Measurements from ENCODE around the gene ARHGEF7. TPM values are rescaled to one million over a fixed set of nuclear protein-coding genes. Genes with fewer than 3 reads are reported as not detected.

The ARHGEF7 gene
- total and polyA plus RNA-seq, 2 experiments from 2014 or later: 30.1 to 46.8 TPM

DNA sequence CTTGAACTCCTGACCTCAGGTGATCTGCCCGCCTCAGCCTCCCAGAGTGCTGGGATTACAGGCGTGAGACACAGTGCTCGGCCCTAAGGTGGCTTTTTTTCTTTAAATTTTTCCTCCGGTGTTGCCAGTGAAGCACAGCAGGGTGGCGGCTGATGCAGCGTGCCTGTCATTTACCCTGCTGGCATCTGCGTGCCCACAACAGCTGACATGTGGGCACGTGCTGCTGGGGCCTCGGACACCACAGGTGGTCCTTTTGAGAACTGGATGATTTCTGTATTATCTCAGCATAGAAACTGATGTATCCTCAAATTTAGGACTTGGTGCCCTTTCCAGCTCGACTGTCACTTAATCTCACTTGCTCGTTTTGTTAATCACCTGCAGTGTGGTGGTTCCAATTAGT is 174.1 kb downstream of the ARHGEF7 start:
- no peaks in the 10 kb centered on the region for H3K4me1 ChIP-seq (ENCODE audit: insufficient read depth)
- H3K4me3 ChIP-seq: no peak overlapping the region
- no peaks in the 10 kb centered on the region for H3K9me3 ChIP-seq (ENCODE audit: low read depth)
- H3K9me2 ChIP-seq (replicated peaks; ENCODE audit: insufficient read depth): no peaks in the 10 kb centered on the region
- no peak overlapping the region for H3K27ac ChIP-seq
- H4K20me1 ChIP-seq (ENCODE audit: insufficient read depth, poor library complexity, severe bottlenecking): no peaks in the 10 kb centered on the region
- H3K4me2 ChIP-seq: no peak overlapping the region
- TF ChIP-seq EZH2 (IDR thresholded peaks at IDR 0.05; ENCODE audit: borderline replicate concordance): no peak
- TF ChIP-seq EZH2phosphoT487 (IDR thresholded peaks at IDR 0.05; ENCODE audit: low read depth, severe bottlenecking, unreplicated experiment): no peak
- TF ChIP-seq, protein P1, sequence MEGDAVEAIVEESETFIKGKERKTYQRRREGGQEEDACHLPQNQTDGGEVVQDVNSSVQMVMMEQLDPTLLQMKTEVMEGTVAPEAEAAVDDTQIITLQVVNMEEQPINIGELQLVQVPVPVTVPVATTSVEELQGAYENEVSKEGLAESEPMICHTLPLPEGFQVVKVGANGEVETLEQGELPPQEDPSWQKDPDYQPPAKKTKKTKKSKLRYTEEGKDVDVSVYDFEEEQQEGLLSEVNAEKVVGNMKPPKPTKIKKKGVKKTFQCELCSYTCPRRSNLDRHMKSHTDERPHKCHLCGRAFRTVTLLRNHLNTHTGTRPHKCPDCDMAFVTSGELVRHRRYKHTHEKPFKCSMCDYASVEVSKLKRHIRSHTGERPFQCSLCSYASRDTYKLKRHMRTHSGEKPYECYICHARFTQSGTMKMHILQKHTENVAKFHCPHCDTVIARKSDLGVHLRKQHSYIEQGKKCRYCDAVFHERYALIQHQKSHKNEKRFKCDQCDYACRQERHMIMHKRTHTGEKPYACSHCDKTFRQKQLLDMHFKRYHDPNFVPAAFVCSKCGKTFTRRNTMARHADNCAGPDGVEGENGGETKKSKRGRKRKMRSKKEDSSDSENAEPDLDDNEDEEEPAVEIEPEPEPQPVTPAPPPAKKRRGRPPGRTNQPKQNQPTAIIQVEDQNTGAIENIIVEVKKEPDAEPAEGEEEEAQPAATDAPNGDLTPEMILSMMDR (IDR thresholded peaks at IDR 0.05; ENCODE audit: poor library complexity): no peak
- DNase-seq (ENCODE audit: low spot score): no peak
- H3K27me3 ChIP-seq: no peaks in the 10 kb centered on the region
- no peaks in the 10 kb centered on the region for H3K79me2 ChIP-seq
- no peaks in the 10 kb centered on the region for H3K36me3 ChIP-seq (replicated peaks; ENCODE audit: insufficient read depth, low read depth)
- 96% methylated on average over 11 of the region's 11 CpGs for WGBS (ENCODE audit: low lambda C conversion rate, missing lambda C conversion rate)
- no peak overlapping the region for H2AFZ ChIP-seq

- no peak for DNase-seq (ENCODE audit: low spot score)
- H3K9me2 ChIP-seq (replicated peaks; ENCODE audit: insufficient read depth): no peaks in the 10 kb centered on the region
- H3K9me3 ChIP-seq (ENCODE audit: low read depth): no peaks in the 10 kb centered on the region
- H3K36me3 ChIP-seq (replicated peaks; ENCODE audit: insufficient read depth, low read depth): no peaks in the 10 kb centered on the region
- no peak overlapping the region for H3K4me3 ChIP-seq
- 97% methylated on average over 14 of the region's 14 CpGs for WGBS (ENCODE audit: low lambda C conversion rate, missing lambda C conversion rate)
- H3K27me3 ChIP-seq: no peaks in the 10 kb centered on the region
- H3K79me2 ChIP-seq: no peaks in the 10 kb centered on the region
- H2AFZ ChIP-seq: no peak overlapping the region
- no peak overlapping the region for H3K27ac ChIP-seq
- no peaks in the 10 kb centered on the region for H3K4me1 ChIP-seq (ENCODE audit: insufficient read depth)
- TF ChIP-seq, protein P1 (IDR thresholded peaks at IDR 0.05; ENCODE audit: poor library complexity): no peak
- no peak for TF ChIP-seq EZH2phosphoT487 (IDR thresholded peaks at IDR 0.05; ENCODE audit: low read depth, severe bottlenecking, unreplicated experiment)
- TF ChIP-seq EZH2 (IDR thresholded peaks at IDR 0.05; ENCODE audit: borderline replicate concordance): no peak
- no peaks in the 10 kb centered on the region for H4K20me1 ChIP-seq (ENCODE audit: insufficient read depth, poor library complexity, severe bottlenecking)
- no peak overlapping the region for H3K4me2 ChIP-seq
Measured at GRCh38 chr13:111291908-111292307, 176.8 kb downstream of the ARHGEF7 start.

DNA sequence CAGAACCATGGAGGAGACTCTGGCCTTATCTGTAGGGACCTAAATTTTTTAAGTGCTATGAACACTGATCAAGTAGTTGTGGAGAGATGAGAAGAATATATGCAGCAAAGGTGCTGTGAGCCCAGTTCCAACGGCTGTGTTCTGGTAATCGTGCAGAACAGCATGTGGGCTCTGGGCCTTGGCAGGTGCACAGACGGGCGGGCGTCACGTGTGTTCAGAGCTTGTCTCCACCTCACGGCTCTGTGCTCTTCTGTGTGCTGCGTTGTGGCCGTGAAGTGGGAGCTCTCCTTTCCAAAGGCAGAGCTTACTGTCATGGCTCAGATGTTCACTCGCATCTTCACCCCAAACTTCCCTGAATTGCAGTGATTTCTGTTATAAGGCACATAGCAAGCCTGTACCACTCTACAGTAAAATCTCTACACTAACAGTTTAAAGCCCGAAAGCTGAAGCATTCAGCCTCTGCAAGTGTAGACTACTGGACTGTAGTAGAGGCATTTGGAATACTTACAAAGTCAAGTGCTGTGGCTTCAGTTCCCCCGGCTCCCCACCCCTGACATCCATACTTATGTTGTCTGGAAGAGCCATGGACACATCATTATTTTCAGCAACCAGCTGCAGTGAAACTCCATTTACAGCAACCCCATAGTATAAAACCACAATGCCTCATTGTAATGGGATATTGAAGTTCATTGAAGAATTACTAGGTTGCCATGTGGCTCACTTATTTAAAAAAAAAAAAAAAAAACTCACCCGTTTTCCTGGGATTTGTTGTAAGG is 177.8 kb downstream of the ARHGEF7 start:
- Histone ChIP-seq H3K4me2 (no peak overlapping the region), H3K9me3 (ENCODE audit: low read depth) (no peaks in the 10 kb centered on the region), H3K4me1 (ENCODE audit: insufficient read depth) (no peaks in the 10 kb centered on the region), H3K27ac (no peak overlapping the region), H3K36me3 (replicated peaks; ENCODE audit: insufficient read depth, low read depth) (no peaks in the 10 kb centered on the region), H3K4me3 (no peak overlapping the region), H2AFZ (no peak overlapping the region), H3K27me3 (no peaks in the 10 kb centered on the region), H3K9me2 (replicated peaks; ENCODE audit: insufficient read depth) (no peaks in the 10 kb centered on the region), H4K20me1 (ENCODE audit: insufficient read depth, poor library complexity, severe bottlenecking) (no peaks in the 10 kb centered on the region), H3K79me2 (no peaks in the 10 kb centered on the region)
- WGBS (ENCODE audit: low lambda C conversion rate, missing lambda C conversion rate): 98% methylated on average over 13 of the region's 13 CpGs
- no peak for DNase-seq (ENCODE audit: low spot score)
- TF ChIP-seq EZH2 (IDR thresholded peaks at IDR 0.05; ENCODE audit: borderline replicate concordance) (no peak), EZH2phosphoT487 (IDR thresholded peaks at IDR 0.05; ENCODE audit: low read depth, severe bottlenecking, unreplicated experiment) (no peak)
- TF ChIP-seq, protein P1 (IDR thresholded peaks at IDR 0.05; ENCODE audit: poor library complexity): no peak
